ENCODE data around the gene ZFP36L1.

ZFP36L1 gene

GRCh38 chr14:68748691-68749090 lies 44.2 kb downstream of the ZFP36L1 start:
- TF ChIP-seq, protein P1, sequence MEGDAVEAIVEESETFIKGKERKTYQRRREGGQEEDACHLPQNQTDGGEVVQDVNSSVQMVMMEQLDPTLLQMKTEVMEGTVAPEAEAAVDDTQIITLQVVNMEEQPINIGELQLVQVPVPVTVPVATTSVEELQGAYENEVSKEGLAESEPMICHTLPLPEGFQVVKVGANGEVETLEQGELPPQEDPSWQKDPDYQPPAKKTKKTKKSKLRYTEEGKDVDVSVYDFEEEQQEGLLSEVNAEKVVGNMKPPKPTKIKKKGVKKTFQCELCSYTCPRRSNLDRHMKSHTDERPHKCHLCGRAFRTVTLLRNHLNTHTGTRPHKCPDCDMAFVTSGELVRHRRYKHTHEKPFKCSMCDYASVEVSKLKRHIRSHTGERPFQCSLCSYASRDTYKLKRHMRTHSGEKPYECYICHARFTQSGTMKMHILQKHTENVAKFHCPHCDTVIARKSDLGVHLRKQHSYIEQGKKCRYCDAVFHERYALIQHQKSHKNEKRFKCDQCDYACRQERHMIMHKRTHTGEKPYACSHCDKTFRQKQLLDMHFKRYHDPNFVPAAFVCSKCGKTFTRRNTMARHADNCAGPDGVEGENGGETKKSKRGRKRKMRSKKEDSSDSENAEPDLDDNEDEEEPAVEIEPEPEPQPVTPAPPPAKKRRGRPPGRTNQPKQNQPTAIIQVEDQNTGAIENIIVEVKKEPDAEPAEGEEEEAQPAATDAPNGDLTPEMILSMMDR (IDR thresholded peaks at IDR 0.05): no peak

DNA sequence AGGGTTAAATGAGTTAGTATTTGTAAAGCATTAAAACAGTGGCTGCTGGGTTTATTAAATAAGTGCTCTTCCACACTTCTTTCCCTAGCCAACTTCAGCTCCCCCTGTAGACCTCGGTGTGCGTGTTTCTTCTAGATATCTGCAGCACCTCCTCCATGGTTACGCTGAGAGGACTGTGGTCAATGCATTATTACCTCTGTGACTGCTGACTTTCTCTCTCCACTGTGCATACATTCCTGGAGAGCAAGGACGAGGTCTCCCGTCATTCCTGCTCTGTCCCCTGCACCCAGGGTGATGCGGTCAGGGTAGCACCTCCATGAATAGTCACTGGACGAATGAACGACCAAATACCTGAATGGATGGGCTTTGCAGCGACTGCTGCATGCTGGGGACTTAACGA lies 44.6 kb downstream of the ZFP36L1 start:
- TF ChIP-seq, protein P1 (IDR thresholded peaks at IDR 0.05): no peak

- TF ChIP-seq, protein P1 (IDR thresholded peaks at IDR 0.05): no peak
Observed at GRCh38 chr14:68747393-68747792, 45.5 kb downstream of the ZFP36L1 start.

- TF ChIP-seq, protein P1 (IDR thresholded peaks at IDR 0.05): no peak
Observed at GRCh38 chr14:68744613-68745012, 48.3 kb downstream of the ZFP36L1 start.

- TF ChIP-seq, protein P1 (IDR thresholded peaks at IDR 0.05): no peak
Observed at GRCh38 chr14:68741839-68742470, 50.9 kb downstream of the ZFP36L1 start.

GRCh38 chr14:68741477-68741791 lies 51.4 kb downstream of the ZFP36L1 start:
- TF ChIP-seq, protein P1 (IDR thresholded peaks at IDR 0.05): no peak

DNA sequence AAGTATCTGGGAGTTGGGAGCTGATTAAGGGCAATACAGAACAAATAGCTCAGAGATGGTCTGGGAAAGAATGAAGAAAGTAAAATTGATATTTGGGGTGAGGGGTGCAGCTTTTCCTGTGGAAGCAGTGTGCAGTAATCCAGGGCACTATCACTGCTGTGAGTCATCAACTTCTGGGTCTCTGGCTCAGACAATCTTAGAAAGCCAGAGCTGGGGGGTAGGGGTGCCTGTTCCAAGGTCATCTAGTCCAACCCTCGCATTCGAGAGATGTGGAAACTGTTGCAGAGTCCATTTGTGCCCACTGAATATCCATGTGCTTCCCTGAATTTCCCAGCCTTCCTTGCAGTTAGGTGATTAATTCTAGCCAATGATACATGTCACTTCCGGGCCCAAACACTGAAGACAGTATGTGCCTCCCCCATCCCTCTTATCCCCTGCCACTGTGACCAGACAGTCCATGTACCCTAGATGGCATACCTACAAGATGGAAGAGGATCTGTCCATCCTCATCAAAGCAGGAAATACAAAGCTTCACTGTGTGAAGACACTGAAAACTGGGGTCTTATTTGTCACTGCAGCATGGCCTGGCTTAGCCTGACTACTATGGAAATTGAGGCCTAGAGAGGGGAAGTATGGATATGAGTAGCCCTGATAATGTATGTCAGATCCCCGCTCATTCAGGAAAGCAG lies 51.9 kb downstream of the ZFP36L1 start:
- TF ChIP-seq, protein P1 (IDR thresholded peaks at IDR 0.05): no peak

All from LNCAP (cell line).